Activated CD8-positive, alpha-beta memory T cell treated with anti-CD3 and anti-CD28 coated beads, Interleukin-2, amount 10 ng/mL, durations not matched to agents 7 days and 5 days (primary cell): ENCODE results near the gene CGB8. TPM values are rescaled to one million over a fixed set of nuclear protein-coding genes. Genes with fewer than 3 reads are reported as not detected.
"Not testable (repeated sequence)": the region's sequence is repeated elsewhere in the genome, so short reads cannot be mapped to it uniquely, and the experiment has no call there.

Source experiments
- ATAC-seq: fragments of 150-1000 bp; cut with Tn5 transposase; one replicate; pipeline ENCODE4 v1.10.0; 2021; ENCODE audit warnings: moderate library complexity
- CTCF ChIA-PET: fragments of 350-600 bp; sonication (Branson Sonifier 250); formaldehyde crosslinking; loops from one replicate; lab custom pipeline; 2021; ENCODE audit warnings: antibody characterized with exemption; lab: Charles Lee
- DNase-seq: peaks from one replicate; pipeline ENCODE4 v3.0.0-alpha.2; 2020
- H3K27ac Mint-ChIP-seq: one replicate; pipeline ENCODE4 v1.8.0; 2021; ENCODE audit warnings: mild to moderate bottlenecking, mixed read lengths
- H3K27me3 Mint-ChIP-seq: one replicate; pipeline ENCODE4 v1.8.0; 2021; ENCODE audit warnings: mixed read lengths
- H3K36me3 Mint-ChIP-seq: one replicate; pipeline ENCODE4 v1.8.0; 2021; ENCODE audit warnings: mild to moderate bottlenecking, mixed read lengths
- H3K4me1 Mint-ChIP-seq: one replicate; pipeline ENCODE4 v1.8.0; 2021; ENCODE audit warnings: mixed read lengths
- H3K4me3 Mint-ChIP-seq: one replicate; pipeline ENCODE4 v1.8.0; 2021; ENCODE audit warnings: mild to moderate bottlenecking, moderate library complexity, mixed read lengths
- H3K9me3 Mint-ChIP-seq: one replicate; pipeline ENCODE4 v1.8.0; 2022; ENCODE audit warnings: low read depth, mixed read lengths
- total RNA-seq, 2 experiments: library from RNA; stranded (reverse); gene quantifications; one replicate each; pipeline ENCODE4 v1.2.3, GENCODE V29; 2021

CGB8 gene
- total RNA-seq, 2 experiments from 2014 or later: not detected

DNA sequence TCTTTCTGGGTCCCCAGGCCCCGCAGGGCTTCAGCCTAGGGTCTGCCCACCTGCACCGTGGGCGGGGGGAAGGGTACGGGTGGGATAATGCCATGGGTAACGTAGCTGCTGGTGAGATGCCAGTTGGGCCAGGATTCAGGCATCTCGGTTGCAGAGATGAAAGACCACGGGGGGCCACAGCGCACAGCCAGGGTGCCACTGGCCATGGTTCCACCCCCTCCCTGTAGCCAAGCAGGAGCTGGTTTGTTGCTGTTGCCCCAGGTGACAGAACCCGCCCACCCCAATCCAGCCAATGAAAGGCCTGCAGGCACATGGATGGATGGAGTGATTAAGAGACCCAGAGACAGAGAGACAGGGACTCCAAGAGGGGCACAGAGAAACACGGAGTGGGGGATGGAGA lies 9.7 kb upstream of the CGB8 start:
- no peaks in the 10 kb centered on the region for H3K9me3 Mint-ChIP-seq
- DNase-seq (no peak), ATAC-seq (no peak)
- H3K36me3 Mint-ChIP-seq: no peaks in the 10 kb centered on the region
- H3K4me3 Mint-ChIP-seq: no peak overlapping the region
- H3K4me1 Mint-ChIP-seq: peaks cover 24% of the 10 kb centered on the region
- CTCF ChIA-PET: interaction anchor here (0.7 to 1.7 kb wide), 4 partner anchors 17 to 149 kb away, joined by 3 to 7 read pairs (median 4); partner anchors contain the start of genes GYS1 and RUVBL2
- no peak overlapping the region for H3K27ac Mint-ChIP-seq
- peaks cover 68% of the 10 kb centered on the region for H3K27me3 Mint-ChIP-seq

DNA sequence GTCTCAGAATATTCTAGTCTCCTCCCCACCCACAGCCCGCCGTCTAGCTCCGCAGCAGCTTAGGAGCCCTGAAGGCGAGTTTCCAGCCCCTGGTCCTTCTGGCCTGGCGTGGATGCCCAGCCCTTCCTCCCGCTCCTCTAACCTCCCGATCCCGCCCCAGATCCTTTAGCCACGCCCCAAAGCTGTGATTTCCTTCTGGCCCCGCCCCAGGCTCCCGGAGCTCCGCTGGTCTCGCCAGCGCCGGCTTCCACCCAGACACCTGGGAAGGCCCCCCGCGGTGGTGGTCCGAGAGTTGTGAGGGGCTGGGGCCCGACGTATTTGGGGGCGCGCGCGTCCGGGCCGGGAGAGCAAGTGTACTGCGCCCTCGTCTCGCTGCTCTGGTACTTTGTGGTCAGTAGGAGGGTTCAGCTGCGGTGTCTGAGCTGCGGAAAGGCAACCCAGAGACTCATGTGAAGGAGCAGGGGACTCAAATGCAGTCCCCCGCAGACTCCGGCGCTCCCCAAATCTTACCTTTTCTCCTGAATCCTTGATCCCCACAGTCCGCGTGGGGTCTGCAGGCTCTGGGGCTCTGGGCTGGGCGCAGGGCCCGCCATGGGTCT lies 8.8 kb upstream of the CGB8 start, which contains the start of gene CGB7:
CGB7 (minus strand) TSS at position 114 of the 599 bp plus-strand sequence. CDS start 2,374 bp downstream, outside the sequence.
- Mint-ChIP-seq H3K4me3 (peak within 1 kb of the TSS; percentile 52), H3K27me3 (peaks cover 62% of the 10 kb centered on the region), H3K4me1 (peaks cover 24% of the 10 kb centered on the region), H3K36me3 (no peaks in the 10 kb centered on the region), H3K9me3 (no peaks in the 10 kb centered on the region), H3K27ac (no peak within 1 kb of the TSS)
- DNase-seq: no peak
- CTCF ChIA-PET: interaction anchor here (0.7 to 1.7 kb wide), 4 partner anchors 24 to 149 kb away, joined by 3 to 7 read pairs (median 4); partner anchors contain the start of genes GYS1 and RUVBL2
- ATAC-seq: peak; percentile 18

DNA sequence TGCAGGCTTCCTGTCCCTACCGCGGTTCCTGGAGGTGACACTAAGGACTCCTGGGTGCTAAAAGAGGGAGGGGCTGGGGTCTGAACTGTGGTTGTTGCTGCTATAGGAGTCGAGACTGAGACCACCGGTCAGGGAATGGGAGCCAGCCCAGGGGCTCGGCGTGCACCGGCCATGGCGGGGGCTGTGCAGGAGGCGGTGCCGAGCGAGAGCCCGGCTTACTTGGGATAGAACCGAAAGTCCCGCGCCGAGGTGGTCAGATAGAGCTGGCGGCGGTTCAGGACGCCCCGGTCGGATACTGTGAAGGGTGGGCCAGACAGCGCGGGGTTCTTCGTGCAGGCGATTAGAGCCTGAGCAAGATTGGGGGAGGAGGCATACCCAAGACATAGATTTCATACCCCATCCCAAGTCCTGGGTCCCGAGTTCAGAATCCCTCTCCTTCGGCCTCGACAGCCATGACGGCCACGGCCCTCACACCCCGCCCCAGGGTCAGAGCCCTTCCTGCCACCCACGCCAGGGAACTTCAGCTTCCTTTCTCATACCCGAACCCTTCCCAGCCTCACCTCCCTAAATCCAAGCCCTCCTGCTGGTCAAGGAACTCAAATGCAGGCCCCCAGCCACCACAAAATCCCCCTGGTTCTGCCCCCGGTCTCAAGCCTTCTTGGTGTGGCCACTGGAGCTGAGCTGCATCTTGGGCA lies 8.1 kb upstream of the CGB8 start:
- CTCF ChIA-PET: interaction anchor here (0.6 to 2.0 kb wide), 11 partner anchors 11 to 262 kb away, joined by 3 to 10 read pairs (median 4); partner anchors contain the start of genes GYS1 and RUVBL2
- Mint-ChIP-seq H3K4me1 (peaks cover 24% of the 10 kb centered on the region), H3K27me3 (peaks cover 62% of the 10 kb centered on the region), H3K4me3 (peak overlapping the region; percentile 52)
- peak; percentile 38 for ATAC-seq
- not testable (repeated sequence) for H3K27ac Mint-ChIP-seq, DNase-seq, H3K36me3 Mint-ChIP-seq, H3K9me3 Mint-ChIP-seq

DNA sequence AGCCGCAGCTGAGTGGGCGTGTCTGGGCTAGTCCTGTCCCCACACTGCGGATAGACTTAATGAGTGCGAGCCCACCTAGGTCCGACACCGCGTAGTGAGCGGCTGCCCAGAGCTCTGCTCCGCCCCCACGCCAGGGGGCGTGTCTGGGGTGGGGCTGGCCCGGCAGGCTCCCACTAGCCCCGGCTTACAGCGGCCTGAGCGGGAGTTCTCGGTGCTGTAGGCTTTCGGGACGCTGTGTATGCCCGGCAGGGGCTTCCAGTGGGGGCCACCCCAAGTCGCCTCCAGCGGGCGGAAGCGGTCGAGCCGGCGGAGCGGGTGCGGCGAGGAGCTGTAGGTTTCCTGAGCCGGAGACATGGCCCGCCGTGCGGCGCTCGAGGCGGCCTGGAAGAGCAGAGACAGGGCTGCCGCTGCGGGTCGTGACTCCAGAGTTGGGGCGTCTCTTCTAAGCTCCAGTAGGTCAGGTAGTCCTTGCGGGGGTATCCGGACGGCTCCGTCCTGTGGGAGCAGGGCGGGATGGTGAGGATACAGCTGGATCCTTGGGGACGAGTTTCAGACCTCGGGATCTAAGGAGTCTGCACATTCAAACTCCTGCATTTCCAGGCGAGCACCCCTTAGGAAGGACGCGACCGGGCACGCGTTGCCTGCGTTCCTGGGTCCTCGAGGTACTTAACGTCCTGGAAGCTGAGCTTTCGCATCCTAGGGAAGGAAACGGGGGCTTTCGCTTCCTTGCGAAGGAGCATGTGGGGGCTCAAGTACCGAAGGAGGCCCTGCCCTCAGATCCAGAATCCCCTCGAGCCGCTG lies 7.4 kb upstream of the CGB8 start:
- peak overlapping the region; percentile 52 for H3K4me3 Mint-ChIP-seq
- CTCF ChIA-PET: interaction anchor here (0.6 to 2.0 kb wide), 9 partner anchors 11 to 261 kb away, joined by 3 to 10 read pairs (median 3); partner anchors contain the start of genes GYS1 and RUVBL2
- peaks cover 58% of the 10 kb centered on the region for H3K27me3 Mint-ChIP-seq
- peaks cover 22% of the 10 kb centered on the region for H3K4me1 Mint-ChIP-seq
- no peaks in the 10 kb centered on the region for H3K9me3 Mint-ChIP-seq
- no peak overlapping the region for H3K27ac Mint-ChIP-seq
- ATAC-seq (peak; percentile 86), DNase-seq (peak; percentile 73)
- H3K36me3 Mint-ChIP-seq: no peaks in the 10 kb centered on the region

DNA sequence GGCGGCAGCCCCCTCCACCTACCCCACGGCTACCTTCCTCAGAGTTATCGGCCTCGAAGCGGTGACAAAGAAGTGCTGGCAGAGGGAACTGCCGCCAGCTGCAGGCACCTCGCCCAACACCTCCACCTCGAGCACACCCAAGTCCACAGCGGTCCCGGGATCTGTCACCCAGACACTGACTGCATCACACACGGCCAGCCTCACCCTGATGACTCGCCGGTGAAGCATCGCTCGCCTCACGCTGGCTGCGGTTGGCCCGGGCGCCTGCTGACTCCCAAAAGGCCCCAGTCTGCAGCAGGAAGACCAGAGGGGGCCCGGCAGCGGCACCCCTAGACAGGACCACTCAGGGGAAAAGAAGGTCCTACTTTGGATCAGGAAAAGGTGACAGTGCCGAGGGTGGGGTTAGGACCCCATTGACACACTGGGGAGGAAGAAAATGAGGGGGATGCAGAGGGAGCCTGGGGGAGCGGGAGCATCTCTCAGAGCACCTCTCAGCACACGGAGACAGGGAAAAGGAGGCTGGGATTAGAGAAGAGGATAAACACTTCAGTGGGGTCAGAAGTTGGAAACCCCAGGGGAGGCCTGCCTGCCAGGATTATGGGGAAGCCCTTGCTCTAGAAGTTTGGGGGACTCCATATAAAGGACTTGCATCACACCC lies 1.6 kb upstream of the CGB8 start:
- H3K27ac Mint-ChIP-seq, CTCF ChIA-PET, H3K36me3 Mint-ChIP-seq, H3K4me1 Mint-ChIP-seq, ATAC-seq, H3K27me3 Mint-ChIP-seq, H3K9me3 Mint-ChIP-seq, DNase-seq, H3K4me3 Mint-ChIP-seq: not testable (repeated sequence)

DNA sequence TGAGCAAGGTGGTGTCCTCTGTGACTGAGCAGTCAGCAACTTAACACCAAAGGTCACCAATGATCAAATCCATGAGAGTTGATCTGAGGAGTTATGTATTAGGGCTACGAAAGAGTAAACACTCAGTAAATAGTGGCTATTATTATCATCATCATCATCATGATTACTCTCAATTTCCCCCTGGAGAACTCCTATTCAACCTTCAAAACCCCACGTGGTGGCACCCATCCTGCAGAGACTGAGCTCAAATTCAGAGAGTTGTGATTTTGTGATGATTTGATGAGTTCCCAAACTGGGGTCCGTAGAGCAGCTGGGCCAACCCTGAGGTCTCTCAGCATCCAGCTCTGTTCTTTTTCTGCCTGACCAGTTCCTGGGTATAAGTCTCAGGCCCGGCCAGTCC lies 923 bp upstream of the CGB8 start:
- H3K27ac Mint-ChIP-seq, H3K36me3 Mint-ChIP-seq, ATAC-seq, H3K9me3 Mint-ChIP-seq, CTCF ChIA-PET, H3K4me1 Mint-ChIP-seq, H3K4me3 Mint-ChIP-seq, H3K27me3 Mint-ChIP-seq, DNase-seq: not testable (repeated sequence)

DNA sequence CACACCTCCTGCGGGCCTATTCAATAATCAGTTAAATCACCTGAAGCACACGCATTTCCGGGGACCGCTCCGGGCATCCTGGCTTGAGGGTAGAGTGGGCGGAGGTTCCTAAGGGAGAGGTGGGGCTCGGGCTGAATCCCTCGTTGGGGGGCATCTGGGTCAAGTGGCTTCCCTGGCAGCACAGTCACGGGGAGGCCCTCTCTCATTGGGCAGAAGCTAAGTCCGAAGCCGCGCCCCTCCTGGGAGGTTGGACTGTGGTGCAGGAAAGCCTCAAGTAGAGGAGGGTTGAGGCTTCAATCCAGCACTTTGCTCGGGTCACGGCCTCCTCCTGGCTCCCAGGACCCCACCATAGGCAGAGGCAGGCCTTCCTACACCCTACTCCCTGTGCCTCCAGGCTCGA lies 5.4 kb downstream of the CGB8 start, which contains the start of gene CGB5:
CGB5 (plus strand) TSS at position 301 of the 400 bp plus-strand sequence. CDS start 362 bp downstream, outside the sequence.
- H3K9me3 Mint-ChIP-seq, H3K27ac Mint-ChIP-seq, H3K36me3 Mint-ChIP-seq, DNase-seq, H3K4me1 Mint-ChIP-seq, CTCF ChIA-PET, H3K27me3 Mint-ChIP-seq, ATAC-seq, H3K4me3 Mint-ChIP-seq: not testable (repeated sequence)

DNA sequence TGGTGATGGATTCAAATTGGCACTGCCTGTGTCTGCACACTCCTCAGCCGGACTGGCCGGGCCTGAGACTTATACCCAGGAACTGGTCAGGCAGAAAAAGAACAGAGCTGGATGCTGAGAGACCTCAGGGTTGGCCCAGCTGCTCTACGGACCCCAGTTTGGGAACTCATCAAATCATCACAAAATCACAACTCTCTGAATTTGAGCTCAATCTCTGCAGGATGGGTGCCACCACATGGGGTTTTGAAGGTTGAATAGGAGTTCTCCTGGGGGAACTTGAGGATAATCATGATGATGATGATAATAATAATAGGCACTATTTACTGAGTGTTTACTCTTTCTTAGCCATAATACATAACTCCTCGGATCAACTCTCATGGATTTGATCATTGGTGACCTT lies 6.2 kb downstream of the CGB8 start:
- H3K36me3 Mint-ChIP-seq, DNase-seq, H3K4me1 Mint-ChIP-seq, H3K4me3 Mint-ChIP-seq, H3K27ac Mint-ChIP-seq, CTCF ChIA-PET, ATAC-seq, H3K9me3 Mint-ChIP-seq, H3K27me3 Mint-ChIP-seq: not testable (repeated sequence)

DNA sequence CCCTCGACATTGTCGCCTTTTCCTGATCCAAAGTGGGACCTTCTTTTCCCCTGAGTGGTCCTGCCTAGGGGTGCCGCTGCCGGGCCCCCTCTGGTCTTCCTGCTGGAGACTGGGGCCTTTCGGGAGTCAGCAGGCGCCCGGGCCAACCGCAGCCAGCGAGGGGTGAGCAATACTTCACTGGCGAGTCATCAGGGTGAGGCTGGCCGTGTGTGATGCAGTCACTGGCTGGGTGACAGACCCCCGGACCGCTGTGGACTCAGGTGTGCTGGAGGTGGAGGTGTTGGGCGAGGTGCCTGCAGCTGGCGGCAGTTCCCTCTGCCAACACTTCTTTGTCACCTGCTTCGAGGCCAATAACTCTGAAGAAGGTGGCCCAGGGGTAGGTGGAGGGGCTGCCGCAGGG lies 6.7 kb downstream of the CGB8 start:
- ATAC-seq: no peak
- Mint-ChIP-seq H3K27me3 (no peaks in the 10 kb centered on the region), H3K27ac (no peak overlapping the region), H3K4me1 (no peaks in the 10 kb centered on the region), H3K9me3 (no peaks in the 10 kb centered on the region), H3K4me3 (no peak overlapping the region), H3K36me3 (no peaks in the 10 kb centered on the region)
- CTCF ChIA-PET: no interaction called here
- DNase-seq: no peak

DNA sequence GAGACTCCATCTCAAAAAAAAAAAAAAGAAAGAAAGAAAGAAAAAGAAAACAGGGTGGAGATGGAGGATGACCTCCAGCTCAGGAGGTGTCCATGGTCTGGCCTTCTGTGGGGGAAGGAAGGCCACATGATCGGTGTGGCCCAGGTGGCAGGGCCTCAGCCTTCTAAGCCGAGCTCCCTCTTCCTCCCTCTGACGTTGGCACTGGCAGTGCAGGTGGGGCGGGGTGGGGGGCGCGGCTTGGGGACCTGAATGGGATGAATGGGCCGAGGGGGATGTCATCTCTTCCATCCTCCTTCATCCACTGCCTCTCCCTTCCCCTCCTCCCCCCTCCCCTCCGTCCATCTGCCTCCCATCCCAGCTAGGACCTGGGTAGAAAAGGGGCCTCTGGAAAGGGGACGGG lies 9.2 kb downstream of the CGB8 start:
- CTCF ChIA-PET, H3K9me3 Mint-ChIP-seq, H3K36me3 Mint-ChIP-seq, H3K27me3 Mint-ChIP-seq, H3K4me1 Mint-ChIP-seq, DNase-seq, ATAC-seq, H3K27ac Mint-ChIP-seq, H3K4me3 Mint-ChIP-seq: not testable (repeated sequence)

DNA sequence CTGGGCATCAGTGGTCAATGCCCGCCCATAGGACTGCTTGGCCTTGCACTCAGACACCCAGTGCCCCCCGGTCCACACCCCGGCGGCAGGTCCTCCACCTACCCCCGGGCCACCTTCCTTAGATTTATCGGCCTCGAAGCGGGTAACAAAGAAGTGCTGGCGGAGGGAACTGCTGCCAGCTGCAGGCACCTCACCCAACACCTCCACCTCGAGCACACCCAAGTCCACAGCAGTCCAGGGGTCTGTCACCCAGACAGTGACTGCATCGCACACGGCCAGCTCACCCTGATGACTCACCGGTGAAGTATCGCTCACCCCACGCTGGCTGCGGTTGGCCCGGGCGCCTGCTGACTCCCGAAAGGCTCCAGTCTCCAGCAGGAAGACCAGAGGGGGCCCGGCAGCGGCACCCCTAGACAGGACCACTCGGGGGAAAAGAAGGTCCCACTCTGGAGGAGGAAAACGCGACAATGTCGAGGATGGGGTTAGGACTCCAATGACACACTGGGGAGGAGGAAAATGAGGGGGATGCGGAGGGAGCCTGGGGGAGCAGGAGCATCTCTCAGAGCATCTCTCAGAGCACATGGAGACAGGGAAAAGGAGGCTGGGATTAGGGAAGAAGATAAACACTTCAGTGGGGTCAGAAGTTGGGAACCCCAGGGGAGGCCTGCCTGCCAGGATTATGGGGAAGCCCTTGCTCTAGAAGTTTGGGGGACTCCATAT lies 10.2 kb downstream of the CGB8 start:
- CTCF ChIA-PET, H3K4me1 Mint-ChIP-seq, H3K27me3 Mint-ChIP-seq, DNase-seq, H3K4me3 Mint-ChIP-seq, H3K27ac Mint-ChIP-seq, H3K36me3 Mint-ChIP-seq, H3K9me3 Mint-ChIP-seq, ATAC-seq: not testable (repeated sequence)

DNA sequence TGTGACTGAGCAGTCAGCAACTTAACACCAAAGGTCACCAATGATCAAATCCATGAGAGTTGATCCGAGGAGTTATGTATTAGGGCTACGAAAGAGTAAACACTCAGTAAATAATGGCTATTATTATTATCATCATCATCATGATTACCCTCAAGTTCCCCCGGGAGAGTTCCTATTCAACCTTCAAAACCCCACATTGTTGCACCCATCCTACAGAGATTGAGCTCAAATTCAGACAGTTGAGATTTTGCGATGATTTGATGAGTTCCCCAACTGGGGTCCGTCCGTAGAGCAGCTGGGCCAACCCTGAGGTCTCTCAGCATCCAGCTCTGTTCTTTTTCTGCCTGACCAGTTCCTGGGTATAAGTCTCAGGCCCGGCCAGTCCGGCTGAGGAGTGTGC lies 10.8 kb downstream of the CGB8 start:
- CTCF ChIA-PET: not testable (repeated sequence)

More for the DNA sequence above, 10.8 kb downstream of the CGB8 start:
- H3K9me3 Mint-ChIP-seq, ATAC-seq, H3K27ac Mint-ChIP-seq, H3K27me3 Mint-ChIP-seq, DNase-seq, H3K4me3 Mint-ChIP-seq, H3K4me1 Mint-ChIP-seq, H3K36me3 Mint-ChIP-seq: not testable (repeated sequence)
